SK-N-SH (cell line): ENCODE results near the gene MICAL2. TPM values are rescaled to one million over a fixed set of nuclear protein-coding genes. Genes with fewer than 3 reads are reported as not detected.

Experiments used
- CTCF ChIA-PET: fragments of 300-600, 350-600 bp; formaldehyde crosslinking; extraction: SDS; loops from one replicate; lab custom pipeline; 2021; lab: Yijun Ruan, JAX
- POLR2A ChIA-PET: fragments of 350-600 bp; sonication (Branson Sonifier 250); formaldehyde crosslinking; extraction: SDS; loops from one replicate; lab custom pipeline; 2020; ENCODE audit warnings: antibody characterized with exemption, inconsistent platforms; lab: Yijun Ruan, JAX
- DNase-seq: peaks from one replicate; pipeline ENCODE4 v3.0.0; 2012
- H2AFZ ChIP-seq: fragments of 200-600 bp; sonication (generic); 2 replicates; pipeline ENCODE4 v1.8.1; 2016; ENCODE audit warnings: antibody characterized with exemption, mild to moderate bottlenecking, low read depth
- H3F3A ChIP-seq: fragments of 200-600 bp; sonication (generic); replicated peaks from 2 replicates; pipeline ENCODE3; 2016; ENCODE audit warnings: antibody characterized with exemption, mild to moderate bottlenecking; ENCODE audit not compliant: insufficient read depth
- H3K27ac ChIP-seq, 2 experiments: fragments of 200-500 bp in 1 of 2; fragments of 200-600 bp in 1 of 2; sonication (Bioruptor generic) in 1 of 2; sonication (generic), shearing (Covaris generic) in 1 of 2; 2 replicates each; pipeline versions ENCODE4 v1.5.1 to v1.6.1; 2014 to 2016; ENCODE audit warnings: low read depth in 2 of 2, inconsistent platforms in 1 of 2, low read length in 1 of 2, mild to moderate bottlenecking in 1 of 2, mixed read lengths in 1 of 2
- H3K27me3 ChIP-seq: fragments of 200-600 bp; sonication (generic), shearing (Covaris generic); 2 replicates; pipeline ENCODE4 v1.6.1; 2016; ENCODE audit warnings: mixed run types; ENCODE audit not compliant: insufficient read depth
- H3K36me3 ChIP-seq, 2 experiments: fragments of 200-500 bp in 1 of 2; fragments of 200-600 bp in 1 of 2; sonication (Bioruptor generic) in 1 of 2; sonication (generic) in 1 of 2; replicated peaks in 1 of 2; 2 replicates each; pipeline versions ENCODE3 to v1.5.1; 2014 to 2016; ENCODE audit warnings: low read length in 1 of 2, mild to moderate bottlenecking in 1 of 2; ENCODE audit not compliant: insufficient read depth in 2 of 2, control insufficient read depth in 1 of 2
- H3K4me1 ChIP-seq, 2 experiments: fragments of 200-500 bp in 1 of 2; fragments of 200-600 bp in 1 of 2; sonication (Bioruptor generic) in 1 of 2; sonication (generic), shearing (Covaris generic) in 1 of 2; 2 replicates each; pipeline versions ENCODE4 v1.5.1 to v1.6.1; 2014 to 2016; ENCODE audit warnings: low read depth in 1 of 2, low read length in 1 of 2, mixed run types in 1 of 2; ENCODE audit not compliant: insufficient read depth in 2 of 2, control insufficient read depth in 1 of 2
- H3K4me2 ChIP-seq: fragments of 200-600 bp; sonication (generic), shearing (Covaris generic); 2 replicates; pipeline ENCODE4 v1.6.1; 2017; ENCODE audit warnings: mixed run types
- H3K4me3 ChIP-seq, 2 experiments: fragments of 200-500 bp in 1 of 2; fragments of 200-600 bp in 1 of 2; sonication (Bioruptor generic) in 1 of 2; sonication (generic), shearing (Covaris generic) in 1 of 2; 2 replicates each; pipeline versions ENCODE4 v1.5.1 to v1.8.1; 2014 to 2016; ENCODE audit warnings: low read depth in 2 of 2, inconsistent platforms in 1 of 2, low read length in 1 of 2, mild to moderate bottlenecking in 1 of 2, mixed read lengths in 1 of 2, moderate library complexity in 1 of 2
- H3K79me2 ChIP-seq: fragments of 200-600 bp; sonication (generic); 2 replicates; pipeline ENCODE4 v1.8.1; 2017; ENCODE audit warnings: mild to moderate bottlenecking; ENCODE audit not compliant: insufficient read depth
- H3K9ac ChIP-seq: fragments of 200-600 bp; sonication (generic); 2 replicates; pipeline ENCODE4 v1.6.1; 2017; ENCODE audit warnings: mixed run types
- H3K9me2 ChIP-seq: fragments of 200-600 bp; sonication (generic); 2 replicates; pipeline ENCODE4 v1.6.1; 2017; ENCODE audit warnings: mixed run types
- H3K9me3 ChIP-seq: fragments of 200-600 bp; sonication (generic); 2 replicates; pipeline ENCODE4 v1.6.1; 2017; ENCODE audit warnings: mixed run types, mild to moderate bottlenecking, moderate library complexity
- H4K20me1 ChIP-seq: fragments of 200-600 bp; sonication (generic); 2 replicates; pipeline ENCODE4 v1.6.1; 2017; ENCODE audit warnings: mild to moderate bottlenecking, mixed run types; ENCODE audit not compliant: insufficient read depth
- ELF1 ChIP-seq: IDR thresholded peaks from 2 replicates; pipeline ENCODE4 v1.4.0; 2012
- FOSL2 ChIP-seq: IDR thresholded peaks from 2 replicates; pipeline ENCODE4 v1.4.0; 2012; ENCODE audit warnings: low read depth, mild to moderate bottlenecking, moderate library complexity, borderline replicate concordance
- GABPA ChIP-seq: IDR thresholded peaks from 2 replicates; pipeline ENCODE4 v1.4.0; 2012; ENCODE audit warnings: low read depth, mild to moderate bottlenecking
- NFIC ChIP-seq: IDR thresholded peaks from 2 replicates; pipeline ENCODE4 v1.4.0; 2012; ENCODE audit warnings: borderline replicate concordance
- NRF1 ChIP-seq: IDR thresholded peaks from 2 replicates; pipeline ENCODE4 v1.6.1; 2012; ENCODE audit warnings: low read depth, mild to moderate bottlenecking, low read length
- POLR2AphosphoS5 ChIP-seq: IDR thresholded peaks from 2 replicates; pipeline ENCODE4 v1.6.1; 2012; ENCODE audit warnings: low read depth, low read length
- TEAD4 ChIP-seq: IDR thresholded peaks from 2 replicates; pipeline ENCODE4 v1.4.0; 2012; ENCODE audit warnings: mild to moderate bottlenecking, borderline replicate concordance; ENCODE audit not compliant: insufficient read depth
- YY1 ChIP-seq: IDR thresholded peaks from 2 replicates; pipeline ENCODE4 v1.4.0; 2012; ENCODE audit warnings: low read depth, mild to moderate bottlenecking
- WGBS: methylation state at CpG from one replicate; pipeline ENCODE4 v1.1.6; 2017; ENCODE audit warnings: low lambda C conversion rate; 5-methylcytosine and 5-hydroxymethylcytosine counted together
- polyA plus RNA-seq, 3 experiments: library from polyadenylated mRNA; depleted of rRNA; stranded (reverse); fragments of >200 nt; gene quantifications; 2 replicates each; pipeline ENCODE4 v1.2.3, GENCODE V29; 2012
- TF ChIP-seq, protein P1 (sequence below): IDR thresholded peaks from 2 replicates; pipeline ENCODE4 v1.6.1; 2012; ENCODE audit warnings: mild to moderate bottlenecking, low read depth, low read length, moderate library complexity
- TF ChIP-seq, protein P2 (sequence below): IDR thresholded peaks from 2 replicates; pipeline ENCODE4 v1.4.0; 2012; ENCODE audit warnings: low read depth, borderline replicate concordance
- TF ChIP-seq, protein P3 (sequence below): IDR thresholded peaks from 2 replicates; pipeline ENCODE4 v1.4.0; 2012; ENCODE audit warnings: low read depth, borderline replicate concordance
- TF ChIP-seq, protein P4 (sequence below): IDR thresholded peaks from 2 replicates; pipeline ENCODE4; 2012
- TF ChIP-seq, protein P5 (sequence below): fragments of 200-600 bp; sonication (generic); IDR thresholded peaks from 2 replicates; pipeline ENCODE4 v1.6.1; 2017; ENCODE audit warnings: antibody characterized with exemption, mild to moderate bottlenecking, moderate library complexity

MICAL2 gene
- polyA plus RNA-seq, 1 of the 3 experiments (the other 2 are of a cell fraction), result 54.6 TPM

DNA sequence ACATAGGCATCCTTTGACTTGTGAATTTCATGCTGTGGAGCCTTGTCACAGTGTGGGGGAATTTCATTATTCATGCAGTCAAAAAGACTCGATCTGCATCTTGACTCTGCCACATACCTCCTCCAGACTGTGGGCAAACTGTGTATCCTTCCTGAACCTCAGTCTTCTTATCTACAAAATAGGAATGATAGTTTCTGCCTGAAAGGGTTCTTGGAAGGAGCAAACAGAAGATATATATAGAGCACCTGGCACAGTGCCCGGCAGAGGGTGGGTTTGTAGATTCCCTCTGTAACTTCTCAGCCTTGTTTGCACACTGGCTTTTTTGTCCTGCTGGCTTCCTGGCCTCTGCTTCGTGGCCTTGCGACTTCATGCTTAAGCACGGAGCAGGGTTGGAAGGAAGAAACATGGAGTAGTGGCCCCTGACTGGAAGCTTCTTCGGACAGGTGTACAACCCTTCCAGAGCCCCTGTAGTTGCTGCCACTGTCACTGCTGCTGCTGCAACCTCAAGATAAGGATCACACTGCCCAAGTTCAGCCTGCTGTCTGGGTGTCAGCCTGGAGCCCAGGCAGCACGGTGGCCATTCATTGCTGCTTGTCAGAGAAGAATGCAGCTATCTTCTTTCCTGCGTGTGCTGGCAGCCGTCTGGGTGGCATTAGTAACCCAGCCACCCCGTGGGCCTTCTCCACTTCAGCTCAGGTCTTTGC, 106.4 kb downstream of the MICAL2 start (continued):
- TF ChIP-seq, protein P1, sequence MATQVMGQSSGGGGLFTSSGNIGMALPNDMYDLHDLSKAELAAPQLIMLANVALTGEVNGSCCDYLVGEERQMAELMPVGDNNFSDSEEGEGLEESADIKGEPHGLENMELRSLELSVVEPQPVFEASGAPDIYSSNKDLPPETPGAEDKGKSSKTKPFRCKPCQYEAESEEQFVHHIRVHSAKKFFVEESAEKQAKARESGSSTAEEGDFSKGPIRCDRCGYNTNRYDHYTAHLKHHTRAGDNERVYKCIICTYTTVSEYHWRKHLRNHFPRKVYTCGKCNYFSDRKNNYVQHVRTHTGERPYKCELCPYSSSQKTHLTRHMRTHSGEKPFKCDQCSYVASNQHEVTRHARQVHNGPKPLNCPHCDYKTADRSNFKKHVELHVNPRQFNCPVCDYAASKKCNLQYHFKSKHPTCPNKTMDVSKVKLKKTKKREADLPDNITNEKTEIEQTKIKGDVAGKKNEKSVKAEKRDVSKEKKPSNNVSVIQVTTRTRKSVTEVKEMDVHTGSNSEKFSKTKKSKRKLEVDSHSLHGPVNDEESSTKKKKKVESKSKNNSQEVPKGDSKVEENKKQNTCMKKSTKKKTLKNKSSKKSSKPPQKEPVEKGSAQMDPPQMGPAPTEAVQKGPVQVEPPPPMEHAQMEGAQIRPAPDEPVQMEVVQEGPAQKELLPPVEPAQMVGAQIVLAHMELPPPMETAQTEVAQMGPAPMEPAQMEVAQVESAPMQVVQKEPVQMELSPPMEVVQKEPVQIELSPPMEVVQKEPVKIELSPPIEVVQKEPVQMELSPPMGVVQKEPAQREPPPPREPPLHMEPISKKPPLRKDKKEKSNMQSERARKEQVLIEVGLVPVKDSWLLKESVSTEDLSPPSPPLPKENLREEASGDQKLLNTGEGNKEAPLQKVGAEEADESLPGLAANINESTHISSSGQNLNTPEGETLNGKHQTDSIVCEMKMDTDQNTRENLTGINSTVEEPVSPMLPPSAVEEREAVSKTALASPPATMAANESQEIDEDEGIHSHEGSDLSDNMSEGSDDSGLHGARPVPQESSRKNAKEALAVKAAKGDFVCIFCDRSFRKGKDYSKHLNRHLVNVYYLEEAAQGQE, result no peak
- TF ChIP-seq, protein P2, sequence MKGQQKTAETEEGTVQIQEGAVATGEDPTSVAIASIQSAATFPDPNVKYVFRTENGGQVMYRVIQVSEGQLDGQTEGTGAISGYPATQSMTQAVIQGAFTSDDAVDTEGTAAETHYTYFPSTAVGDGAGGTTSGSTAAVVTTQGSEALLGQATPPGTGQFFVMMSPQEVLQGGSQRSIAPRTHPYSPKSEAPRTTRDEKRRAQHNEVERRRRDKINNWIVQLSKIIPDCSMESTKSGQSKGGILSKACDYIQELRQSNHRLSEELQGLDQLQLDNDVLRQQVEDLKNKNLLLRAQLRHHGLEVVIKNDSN, result no peak
- TF ChIP-seq YY1, result no peak
- TF ChIP-seq, protein P3, sequence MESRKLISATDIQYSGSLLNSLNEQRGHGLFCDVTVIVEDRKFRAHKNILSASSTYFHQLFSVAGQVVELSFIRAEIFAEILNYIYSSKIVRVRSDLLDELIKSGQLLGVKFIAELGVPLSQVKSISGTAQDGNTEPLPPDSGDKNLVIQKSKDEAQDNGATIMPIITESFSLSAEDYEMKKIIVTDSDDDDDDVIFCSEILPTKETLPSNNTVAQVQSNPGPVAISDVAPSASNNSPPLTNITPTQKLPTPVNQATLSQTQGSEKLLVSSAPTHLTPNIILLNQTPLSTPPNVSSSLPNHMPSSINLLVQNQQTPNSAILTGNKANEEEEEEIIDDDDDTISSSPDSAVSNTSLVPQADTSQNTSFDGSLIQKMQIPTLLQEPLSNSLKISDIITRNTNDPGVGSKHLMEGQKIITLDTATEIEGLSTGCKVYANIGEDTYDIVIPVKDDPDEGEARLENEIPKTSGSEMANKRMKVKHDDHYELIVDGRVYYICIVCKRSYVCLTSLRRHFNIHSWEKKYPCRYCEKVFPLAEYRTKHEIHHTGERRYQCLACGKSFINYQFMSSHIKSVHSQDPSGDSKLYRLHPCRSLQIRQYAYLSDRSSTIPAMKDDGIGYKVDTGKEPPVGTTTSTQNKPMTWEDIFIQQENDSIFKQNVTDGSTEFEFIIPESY, result no peak

DNA sequence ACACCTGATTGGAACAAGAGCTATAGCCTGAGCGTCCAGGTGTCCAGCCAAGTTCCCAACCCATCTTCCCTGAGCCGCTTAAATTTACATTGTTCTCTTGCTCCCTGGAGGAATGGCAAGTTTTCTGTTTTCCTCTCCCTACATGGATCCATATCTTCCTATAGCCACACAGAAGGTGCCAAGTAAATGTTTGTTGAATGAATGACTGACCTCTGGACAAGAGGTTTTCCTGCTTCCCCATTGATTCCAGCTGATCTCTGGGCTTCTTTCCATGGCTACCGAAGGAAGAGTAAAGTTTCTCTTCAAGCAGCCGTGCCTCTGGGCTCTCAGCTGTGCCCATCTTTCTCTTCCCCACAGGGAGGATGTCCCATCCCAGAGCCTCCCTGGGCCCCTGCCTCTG, 107.5 kb downstream of the MICAL2 start:
- Histone ChIP-seq H3K4me3 (no peak overlapping the region), H3K27ac (peak overlapping the region in 1 of 2 experiments; percentile 45; a peak in 1 of 4 replicates), H4K20me1 (no peaks in the 10 kb centered on the region), H3K79me2 (peaks cover 40% of the 10 kb centered on the region), H3K9ac (no peak overlapping the region), H2AFZ (no peak overlapping the region), H3K36me3 (peaks cover 50 to 62% of the 10 kb centered on the region in 2 experiments), H3K9me3 (no peaks in the 10 kb centered on the region), H3F3A (peaks cover 11% of the 10 kb centered on the region), H3K4me1 (peaks cover 8 to 20% of the 10 kb centered on the region in 2 experiments; a peak in 3 of 4 replicates), H3K27me3 (no peaks in the 10 kb centered on the region), H3K9me2 (no peaks in the 10 kb centered on the region), H3K4me2 (no peak overlapping the region)
- 95% methylated on average over 4 of the region's 4 CpGs for WGBS
- DNase-seq, result no peak
- CTCF ChIA-PET, result interaction anchor here (1.0 to 2.8 kb wide), 3 partner anchors 10 to 63 kb away, joined by 3 to 21 read pairs (median 3); no protein-coding TSS in a partner anchor
- POLR2A ChIA-PET, result no interaction called here
- TF ChIP-seq, protein P4, sequence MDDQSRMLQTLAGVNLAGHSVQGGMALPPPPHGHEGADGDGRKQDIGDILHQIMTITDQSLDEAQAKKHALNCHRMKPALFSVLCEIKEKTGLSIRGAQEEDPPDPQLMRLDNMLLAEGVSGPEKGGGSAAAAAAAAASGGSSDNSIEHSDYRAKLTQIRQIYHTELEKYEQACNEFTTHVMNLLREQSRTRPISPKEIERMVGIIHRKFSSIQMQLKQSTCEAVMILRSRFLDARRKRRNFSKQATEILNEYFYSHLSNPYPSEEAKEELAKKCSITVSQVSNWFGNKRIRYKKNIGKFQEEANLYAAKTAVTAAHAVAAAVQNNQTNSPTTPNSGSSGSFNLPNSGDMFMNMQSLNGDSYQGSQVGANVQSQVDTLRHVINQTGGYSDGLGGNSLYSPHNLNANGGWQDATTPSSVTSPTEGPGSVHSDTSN, result no peak
- TF ChIP-seq NFIC (no peak), ELF1 (no peak), FOSL2 (no peak), GABPA (no peak), NRF1 (no peak), POLR2AphosphoS5 (no peak), TEAD4 (no peak)
- TF ChIP-seq, protein P1, result no peak
- TF ChIP-seq, protein P3, result no peak
- TF ChIP-seq, protein P5, sequence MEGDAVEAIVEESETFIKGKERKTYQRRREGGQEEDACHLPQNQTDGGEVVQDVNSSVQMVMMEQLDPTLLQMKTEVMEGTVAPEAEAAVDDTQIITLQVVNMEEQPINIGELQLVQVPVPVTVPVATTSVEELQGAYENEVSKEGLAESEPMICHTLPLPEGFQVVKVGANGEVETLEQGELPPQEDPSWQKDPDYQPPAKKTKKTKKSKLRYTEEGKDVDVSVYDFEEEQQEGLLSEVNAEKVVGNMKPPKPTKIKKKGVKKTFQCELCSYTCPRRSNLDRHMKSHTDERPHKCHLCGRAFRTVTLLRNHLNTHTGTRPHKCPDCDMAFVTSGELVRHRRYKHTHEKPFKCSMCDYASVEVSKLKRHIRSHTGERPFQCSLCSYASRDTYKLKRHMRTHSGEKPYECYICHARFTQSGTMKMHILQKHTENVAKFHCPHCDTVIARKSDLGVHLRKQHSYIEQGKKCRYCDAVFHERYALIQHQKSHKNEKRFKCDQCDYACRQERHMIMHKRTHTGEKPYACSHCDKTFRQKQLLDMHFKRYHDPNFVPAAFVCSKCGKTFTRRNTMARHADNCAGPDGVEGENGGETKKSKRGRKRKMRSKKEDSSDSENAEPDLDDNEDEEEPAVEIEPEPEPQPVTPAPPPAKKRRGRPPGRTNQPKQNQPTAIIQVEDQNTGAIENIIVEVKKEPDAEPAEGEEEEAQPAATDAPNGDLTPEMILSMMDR, result no peak
